K562 (cell line): Measurements from ENCODE around the gene LCE1E.

ENCODE experiments used
- ATF6 ChIP-seq: sonication (generic); formaldehyde crosslinking; IDR thresholded peaks from 2 replicates; pipeline ENCODE4 v1.4.0; 2020; ENCODE audit warnings: mild to moderate bottlenecking, missing genetic modification reagents
- CTCF ChIP-seq, 3 experiments: IDR thresholded peaks in 2 of 3; conservative IDR thresholded peaks in 1 of 3; 2 replicates each; pipeline ENCODE4 v1.5.1; 2011 to 2012; ENCODE audit warnings: low read length in 3 of 3, mild to moderate bottlenecking in 3 of 3, control low read depth in 2 of 3, improper control_type of control experiment in 1 of 3, inconsistent platforms in 1 of 3, low read depth in 1 of 3, mixed read lengths in 1 of 3, moderate library complexity in 1 of 3; ENCODE audit not compliant: insufficient read depth in 2 of 3
- FOSL1 ChIP-seq: fragments of 200-800 bp; sonication (Bioruptor generic); conservative IDR thresholded peaks from 2 replicates; pipeline ENCODE4 v1.6.1; 2016; ENCODE audit warnings: missing genetic modification characterization, missing compliant biosample characterization
- RFX5 ChIP-seq: IDR thresholded peaks from 2 replicates; pipeline ENCODE4 v1.6.1; 2011; ENCODE audit warnings: low read depth, mild to moderate bottlenecking, improper control_type of control experiment, low read length
- TEAD4 ChIP-seq, 2 experiments: sonication (generic) in 1 of 2; formaldehyde crosslinking in 1 of 2; IDR thresholded peaks; 2 replicates each; pipeline versions ENCODE4 v1.6.1 to v1.8.0; 2012 to 2022; ENCODE audit warnings: borderline replicate concordance in 1 of 2, inconsistent platforms in 1 of 2, low read length in 1 of 2, mild to moderate bottlenecking in 1 of 2, missing genetic modification reagents in 1 of 2
- USF1 ChIP-seq: sonication (generic); formaldehyde crosslinking; IDR thresholded peaks from 2 replicates; pipeline ENCODE4 v1.9.0; 2022; ENCODE audit warnings: mild to moderate bottlenecking, missing genetic modification reagents
- ZNF644 ChIP-seq: fragments of 200-800 bp; sonication (Bioruptor generic); IDR thresholded peaks from 2 replicates; pipeline ENCODE4 v1.6.1; 2016; ENCODE audit warnings: low read depth, missing genetic modification characterization, missing compliant biosample characterization
- ZNF76 ChIP-seq: fragments of 250-450 bp; sonication (Bioruptor Pico); IDR thresholded peaks from 2 replicates; pipeline ENCODE4 v1.4.0; 2020; ENCODE audit warnings: mild to moderate bottlenecking, moderate library complexity, borderline replicate concordance
- TF ChIP-seq, protein P1 (sequence below), 2 experiments: fragments of 450-650 bp; formaldehyde crosslinking in 1 of 2; IDR thresholded peaks; 2 replicates each; pipeline versions ENCODE4 v1.4.0 to v1.6.1; 2014 to 2020; ENCODE audit warnings: mild to moderate bottlenecking in 2 of 2, borderline replicate concordance in 1 of 2, low read depth in 1 of 2

DNA sequence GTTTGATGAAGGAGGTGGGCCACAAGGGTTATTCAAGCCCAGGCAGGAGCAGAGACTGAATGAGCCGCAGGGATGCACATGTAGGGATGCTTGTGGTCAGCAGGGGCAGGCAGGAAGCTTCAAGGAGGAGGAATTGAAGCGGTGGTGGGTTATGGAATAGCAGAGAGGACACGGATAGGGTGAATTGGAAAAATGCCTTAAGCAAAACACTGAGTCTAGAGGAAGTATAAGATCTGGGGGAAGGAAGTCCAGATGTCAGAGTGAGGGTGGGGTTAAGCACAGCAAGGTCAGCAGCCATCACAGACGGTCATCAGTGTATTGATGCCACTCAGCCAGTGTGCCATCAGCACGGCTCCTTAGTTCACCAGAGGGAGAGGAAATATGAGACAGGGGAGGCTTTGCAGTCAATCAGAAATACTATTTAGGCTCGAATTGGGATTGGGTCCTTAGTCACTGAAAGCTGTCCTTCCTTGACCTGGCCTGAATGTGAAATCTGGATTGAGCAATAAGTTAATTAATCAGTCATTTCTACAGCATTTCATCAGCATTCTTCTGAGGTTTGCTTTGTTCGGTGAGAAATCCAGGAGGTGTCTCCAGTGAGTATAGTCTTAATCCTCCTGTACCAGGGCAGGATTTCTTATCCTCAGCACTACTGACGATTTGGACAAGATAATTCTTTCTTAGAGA lies 17.1 kb upstream of the LCE1E start:
- TF ChIP-seq TEAD4 (IDR thresholded peaks at IDR 0.05; ENCODE audit: low read length): no peak
- no peak for TF ChIP-seq TEAD4 (CRISPR knock-in tag; IDR thresholded peaks at IDR 0.05; ENCODE audit: borderline replicate concordance)
- TF ChIP-seq ZNF644 (tag): no peak
- no peak for TF ChIP-seq FOSL1
- no peak for TF ChIP-seq USF1
- TF ChIP-seq, protein P1, sequence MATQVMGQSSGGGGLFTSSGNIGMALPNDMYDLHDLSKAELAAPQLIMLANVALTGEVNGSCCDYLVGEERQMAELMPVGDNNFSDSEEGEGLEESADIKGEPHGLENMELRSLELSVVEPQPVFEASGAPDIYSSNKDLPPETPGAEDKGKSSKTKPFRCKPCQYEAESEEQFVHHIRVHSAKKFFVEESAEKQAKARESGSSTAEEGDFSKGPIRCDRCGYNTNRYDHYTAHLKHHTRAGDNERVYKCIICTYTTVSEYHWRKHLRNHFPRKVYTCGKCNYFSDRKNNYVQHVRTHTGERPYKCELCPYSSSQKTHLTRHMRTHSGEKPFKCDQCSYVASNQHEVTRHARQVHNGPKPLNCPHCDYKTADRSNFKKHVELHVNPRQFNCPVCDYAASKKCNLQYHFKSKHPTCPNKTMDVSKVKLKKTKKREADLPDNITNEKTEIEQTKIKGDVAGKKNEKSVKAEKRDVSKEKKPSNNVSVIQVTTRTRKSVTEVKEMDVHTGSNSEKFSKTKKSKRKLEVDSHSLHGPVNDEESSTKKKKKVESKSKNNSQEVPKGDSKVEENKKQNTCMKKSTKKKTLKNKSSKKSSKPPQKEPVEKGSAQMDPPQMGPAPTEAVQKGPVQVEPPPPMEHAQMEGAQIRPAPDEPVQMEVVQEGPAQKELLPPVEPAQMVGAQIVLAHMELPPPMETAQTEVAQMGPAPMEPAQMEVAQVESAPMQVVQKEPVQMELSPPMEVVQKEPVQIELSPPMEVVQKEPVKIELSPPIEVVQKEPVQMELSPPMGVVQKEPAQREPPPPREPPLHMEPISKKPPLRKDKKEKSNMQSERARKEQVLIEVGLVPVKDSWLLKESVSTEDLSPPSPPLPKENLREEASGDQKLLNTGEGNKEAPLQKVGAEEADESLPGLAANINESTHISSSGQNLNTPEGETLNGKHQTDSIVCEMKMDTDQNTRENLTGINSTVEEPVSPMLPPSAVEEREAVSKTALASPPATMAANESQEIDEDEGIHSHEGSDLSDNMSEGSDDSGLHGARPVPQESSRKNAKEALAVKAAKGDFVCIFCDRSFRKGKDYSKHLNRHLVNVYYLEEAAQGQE (IDR thresholded peaks at IDR 0.05; ENCODE audit: borderline replicate concordance): no peak
- TF ChIP-seq, protein P1 (CRISPR knock-in tag; IDR thresholded peaks at IDR 0.05; ENCODE audit: low read depth): no peak
- no peak for TF ChIP-seq CTCF (IDR thresholded peaks at IDR 0.05 in 2 of 3, conservative IDR thresholded peaks at IDR 0.05 in 1 of 3; ENCODE audit: insufficient read depth in 2 of 3, low read depth in 1 of 3, low read length in 3 of 3)
- TF ChIP-seq ATF6 (CRISPR knock-in tag): no peak
- no peak for TF ChIP-seq ZNF76 (CRISPR knock-in tag)
- TF ChIP-seq RFX5: no peak
